Measurements from ENCODE around the gene KRTAP10-1. TPM values are rescaled to one million over a fixed set of nuclear protein-coding genes. Genes with fewer than 3 reads are reported as not detected.
A peak's percentile ranks its signal among the peaks of the same experiment; 100 is the strongest.
"Not testable (repeated sequence)": the region's sequence is repeated elsewhere in the genome, so short reads cannot be mapped to it uniquely, and the experiment has no call there.

The KRTAP10-1 gene
- polyA plus RNA-seq, 2 of the 4 experiments (the other 2 are of a cell fraction) = not detected

GRCh38 chr21:44581158-44581557 lies 41.2 kb upstream of the KRTAP10-1 start:
- ChIA-PET CTCF (interaction anchor here (1.1 to 2.1 kb wide), 3 partner anchors 11 to 212 kb away, joined by 3 to 6 read pairs (median 4); partner anchors contain the start of gene KRTAP10-6), POLR2A (no interaction called here)
- Histone ChIP-seq H3K4me1 (no peaks in the 10 kb centered on the region), H3K4me3 (no peak overlapping the region), H3K27ac (no peak overlapping the region), H3K4me2 (no peak overlapping the region), H3K9me3 (peaks cover 20% of the 10 kb centered on the region)
- ATAC-seq (no peak), DNase-seq (ENCODE audit: low read depth in 1 of 2, low spot score in 1 of 2) (no peak), FAIRE-seq (no peak)
- TF ChIP-seq HDAC2 (IDR thresholded peaks at IDR 0.05) = no peak
- no peak for TF ChIP-seq CBX8 (IDR thresholded peaks at IDR 0.05)
- no peak for TF ChIP-seq RAD21 (conservative IDR thresholded peaks at IDR 0.05 in 1 of 2, IDR thresholded peaks at IDR 0.05 in 1 of 2)
- TF ChIP-seq PBX3 (IDR thresholded peaks at IDR 0.05) = no peak
- no peak for TF ChIP-seq EHF (CRISPR knock-in tag; IDR thresholded peaks at IDR 0.05)
- no peak for TF ChIP-seq CHD2 (IDR thresholded peaks at IDR 0.05; ENCODE audit: low read length, partially characterized antibody)
- no peak for TF ChIP-seq ESRRA (IDR thresholded peaks at IDR 0.05; ENCODE audit: borderline replicate concordance, low read length)
- no peak for TF ChIP-seq RFX5 (IDR thresholded peaks at IDR 0.05)
- no peak for TF ChIP-seq EP300 (IDR thresholded peaks at IDR 0.05)
- TF ChIP-seq MAFK (IDR thresholded peaks at IDR 0.05; ENCODE audit: partially characterized antibody) = no peak
- TF ChIP-seq HOXB5 (CRISPR knock-in tag; IDR thresholded peaks at IDR 0.05) = no peak
- TF ChIP-seq EHMT2 (IDR thresholded peaks at IDR 0.05; ENCODE audit: low read depth) = no peak
- TF ChIP-seq CEBPB (IDR thresholded peaks at IDR 0.05) = no peak
- no peak for TF ChIP-seq BHLHE40 (IDR thresholded peaks at IDR 0.05; ENCODE audit: low read depth, low read length)
- TF ChIP-seq GATA3 (IDR thresholded peaks at IDR 0.05; ENCODE audit: borderline replicate concordance) = no peak
- no peak for TF ChIP-seq CHD4 (IDR thresholded peaks at IDR 0.05; ENCODE audit: borderline replicate concordance)
- TF ChIP-seq MYC (IDR thresholded peaks at IDR 0.05; ENCODE audit: borderline replicate concordance, low read length) = no peak
- no peak for TF ChIP-seq ELK1 (IDR thresholded peaks at IDR 0.05; ENCODE audit: low read depth, low read length)
- 50% methylated on average over 3 of the region's 3 CpGs for WGBS (ENCODE audit: missing lambda C conversion rate)

GRCh38 chr21:44580231-44580821 lies 40.3 kb upstream of the KRTAP10-1 start, which contains the start of gene KRTAP10-5:
Gene KRTAP10-5 (minus strand): TSS chr21:44580604. CDS start chr21:44580578, 26 bp downstream.
- CTCF ChIA-PET = interaction anchor here (1.1 to 2.1 kb wide), 5 partner anchors 10 to 213 kb away, joined by 3 to 6 read pairs (median 4); partner anchors contain the start of gene KRTAP10-6
- H3K4me2 ChIP-seq = 0 out of 3 replicates have a peak within 1 kb of the TSS, but pooled peaks have one; percentile 25
- H3K9me3 ChIP-seq = peaks cover 20% of the 10 kb centered on the region
- POLR2A ChIA-PET, H3K4me1 ChIP-seq, H3K4me3 ChIP-seq, FAIRE-seq, H3K27ac ChIP-seq: not testable (repeated sequence)
- ATAC-seq (peak; percentile 54 to 66; a peak in 4 of 6 replicates), DNase-seq (ENCODE audit: low read depth in 1 of 2, low spot score in 1 of 2) (peak in 1 of 2 experiments; percentile 42)
- 15% methylated on average over 7 of the region's 19 CpGs for WGBS (ENCODE audit: missing lambda C conversion rate)

- Histone ChIP-seq H3K4me1 (no peaks in the 10 kb centered on the region), H3K27ac (no peak overlapping the region), H3K4me2 (no peak overlapping the region), H3K9me3 (peaks cover 20% of the 10 kb centered on the region), H3K4me3 (no peak overlapping the region)
- ATAC-seq (no peak), FAIRE-seq (no peak), DNase-seq (ENCODE audit: low read depth in 1 of 2, low spot score in 1 of 2) (no peak)
- ChIA-PET POLR2A (no interaction called here), CTCF (interaction anchor here (1.2 to 2.1 kb wide), 4 partner anchors 9 to 163 kb away, joined by 3 to 6 read pairs (median 4); no protein-coding TSS in a partner anchor)
- WGBS (ENCODE audit: missing lambda C conversion rate) = 22% methylated on average over 2 of the region's 7 CpGs
- TF ChIP-seq TP53 (CRISPR knock-in tag; IDR thresholded peaks at IDR 0.05) = no peak
- no peak for TF ChIP-seq TFCP2L1 (CRISPR knock-in tag; IDR thresholded peaks at IDR 0.05)
- no peak for TF ChIP-seq KDM5A (IDR thresholded peaks at IDR 0.05)
- TF ChIP-seq MYC (IDR thresholded peaks at IDR 0.05; ENCODE audit: borderline replicate concordance, low read length) = no peak
- no peak for TF ChIP-seq PHF8 (IDR thresholded peaks at IDR 0.05; ENCODE audit: borderline replicate concordance, low read depth)
- no peak for TF ChIP-seq POLR2A (IDR thresholded peaks at IDR 0.05; ENCODE audit: low read length)
- TF ChIP-seq HMGXB4 (CRISPR knock-in tag; IDR thresholded peaks at IDR 0.05; ENCODE audit: borderline replicate concordance) = no peak
Observed at GRCh38 chr21:44579833-44580144, 39.8 kb upstream of the KRTAP10-1 start.

All from A549 (cell line).